HUES48 (cell line): Measurements from ENCODE around the gene SALL1.

Experiments
- H3K27ac ChIP-seq: one replicate; pipeline ENCODE4 v1.7.0; 2013; ENCODE audit warnings: low read depth, low read length, inconsistent platforms
- H3K27me3 ChIP-seq: 2 replicates; pipeline ENCODE4 v1.6.1; 2013; ENCODE audit warnings: mild to moderate bottlenecking, low read length; ENCODE audit not compliant: control insufficient read depth, insufficient read depth
- H3K36me3 ChIP-seq: 2 replicates; pipeline ENCODE4 v1.6.1; 2013; ENCODE audit warnings: low read length; ENCODE audit not compliant: control insufficient read depth, insufficient read depth
- H3K4me1 ChIP-seq: 2 replicates; pipeline ENCODE4 v1.6.1; 2013; ENCODE audit warnings: mild to moderate bottlenecking, low read length; ENCODE audit not compliant: control insufficient read depth, insufficient read depth
- H3K4me3 ChIP-seq: 2 replicates; pipeline ENCODE4 v1.5.1; 2013; ENCODE audit warnings: mild to moderate bottlenecking, low read depth, low read length
- H3K9ac ChIP-seq: 2 replicates; pipeline ENCODE4 v1.6.1; 2013; ENCODE audit warnings: mild to moderate bottlenecking, low read depth, low read length, moderate library complexity
- H3K9me3 ChIP-seq: 2 replicates; pipeline ENCODE4 v1.6.1; 2013; ENCODE audit warnings: low read length; ENCODE audit not compliant: control insufficient read depth, insufficient read depth

SALL1 gene

GRCh38 chr16:51167170-51167895, 16.3 kb upstream of the SALL1 start:
- peaks cover 7% of the 10 kb centered on the region; the same call in 1 of the 2 replicates for H3K4me1 ChIP-seq
- H3K4me3 ChIP-seq, result no peak overlapping the region
- H3K27me3 ChIP-seq, result no peaks in the 10 kb centered on the region
- H3K9me3 ChIP-seq, result peaks cover 5% of the 10 kb centered on the region; the same call in 1 of the 2 replicates
- no peak overlapping the region for H3K9ac ChIP-seq
- no peak overlapping the region for H3K27ac ChIP-seq
- no peaks in the 10 kb centered on the region for H3K36me3 ChIP-seq

- Histone ChIP-seq H3K9me3 (peaks cover 5% of the 10 kb centered on the region; the same call in 1 of the 2 replicates), H3K27me3 (no peaks in the 10 kb centered on the region), H3K9ac (no peak overlapping the region), H3K4me3 (no peak overlapping the region), H3K27ac (no peak overlapping the region), H3K36me3 (no peaks in the 10 kb centered on the region), H3K4me1 (peaks cover 7% of the 10 kb centered on the region; the same call in 1 of the 2 replicates)
Measured at GRCh38 chr16:51166541-51166940, 15.5 kb upstream of the SALL1 start.

GRCh38 chr16:51166091-51166490, 15.0 kb upstream of the SALL1 start:
- Histone ChIP-seq H3K9me3 (peaks cover 5% of the 10 kb centered on the region; the same call in 1 of the 2 replicates), H3K36me3 (no peaks in the 10 kb centered on the region), H3K9ac (no peak overlapping the region), H3K27me3 (no peaks in the 10 kb centered on the region), H3K4me1 (peaks cover 7% of the 10 kb centered on the region; the same call in 1 of the 2 replicates), H3K4me3 (no peak overlapping the region), H3K27ac (no peak overlapping the region)

- H3K9me3 ChIP-seq, result no peaks in the 10 kb centered on the region
- peaks cover 7% of the 10 kb centered on the region; the same call in 1 of the 2 replicates for H3K4me1 ChIP-seq
Measured at GRCh38 chr16:51165043-51165442, 14.0 kb upstream of the SALL1 start.

GRCh38 chr16:51164574-51164973, 13.5 kb upstream of the SALL1 start:
- Histone ChIP-seq H3K9me3 (no peaks in the 10 kb centered on the region), H3K36me3 (no peaks in the 10 kb centered on the region), H3K27me3 (no peaks in the 10 kb centered on the region), H3K9ac (no peak overlapping the region), H3K27ac (no peak overlapping the region), H3K4me3 (no peak overlapping the region), H3K4me1 (peaks cover 7% of the 10 kb centered on the region; the same call in 1 of the 2 replicates)

More at GRCh38 chr16:51165043-51165442, 14.0 kb upstream of the SALL1 start:
- no peak overlapping the region for H3K27ac ChIP-seq
- H3K4me3 ChIP-seq, result no peak overlapping the region
- no peaks in the 10 kb centered on the region for H3K36me3 ChIP-seq
- no peaks in the 10 kb centered on the region for H3K27me3 ChIP-seq
- H3K9ac ChIP-seq, result no peak overlapping the region

- H3K4me1 ChIP-seq, result peaks cover 7% of the 10 kb centered on the region; the same call in 1 of the 2 replicates
- H3K9me3 ChIP-seq, result no peaks in the 10 kb centered on the region
- no peaks in the 10 kb centered on the region for H3K36me3 ChIP-seq
- H3K27me3 ChIP-seq, result 0 out of 2 replicates have a peak, but pooled peaks cover under 1% of the 10 kb centered on the region
- H3K9ac ChIP-seq, result no peak overlapping the region
- no peak overlapping the region for H3K27ac ChIP-seq
- H3K4me3 ChIP-seq, result no peak overlapping the region
Measured at GRCh38 chr16:51163894-51164566, 13.0 kb upstream of the SALL1 start.

- Histone ChIP-seq H3K9me3 (no peaks in the 10 kb centered on the region), H3K4me1 (peaks cover 7% of the 10 kb centered on the region; the same call in 1 of the 2 replicates), H3K9ac (no peak overlapping the region)
Measured at GRCh38 chr16:51163366-51163765, 12.3 kb upstream of the SALL1 start.

GRCh38 chr16:51161440-51162195, 10.5 kb upstream of the SALL1 start:
- H3K27me3 ChIP-seq, result peaks cover 24% of the 10 kb centered on the region
- no peaks in the 10 kb centered on the region for H3K36me3 ChIP-seq
- no peak overlapping the region for H3K27ac ChIP-seq
- H3K9me3 ChIP-seq, result no peaks in the 10 kb centered on the region
- H3K9ac ChIP-seq, result no peak overlapping the region
- peaks cover 20% of the 10 kb centered on the region for H3K4me1 ChIP-seq
- no peak overlapping the region for H3K4me3 ChIP-seq

More at GRCh38 chr16:51163366-51163765, 12.3 kb upstream of the SALL1 start:
- Histone ChIP-seq H3K4me3 (no peak overlapping the region), H3K27me3 (peaks cover 7% of the 10 kb centered on the region), H3K27ac (no peak overlapping the region), H3K36me3 (no peaks in the 10 kb centered on the region)

GRCh38 chr16:51159865-51160264, 8.8 kb upstream of the SALL1 start:
- Histone ChIP-seq H3K4me1 (peaks cover 19% of the 10 kb centered on the region), H3K9me3 (no peaks in the 10 kb centered on the region), H3K27ac (no peak overlapping the region), H3K27me3 (peaks cover 35% of the 10 kb centered on the region), H3K36me3 (no peaks in the 10 kb centered on the region), H3K4me3 (no peak overlapping the region), H3K9ac (no peak overlapping the region)

- Histone ChIP-seq H3K9me3 (no peaks in the 10 kb centered on the region), H3K36me3 (no peaks in the 10 kb centered on the region), H3K27me3 (peaks cover 35% of the 10 kb centered on the region)
Measured at GRCh38 chr16:51159296-51159695, 8.2 kb upstream of the SALL1 start.

More at GRCh38 chr16:51159296-51159695, 8.2 kb upstream of the SALL1 start:
- Histone ChIP-seq H3K4me1 (peaks cover 19% of the 10 kb centered on the region), H3K9ac (no peak overlapping the region), H3K27ac (no peak overlapping the region), H3K4me3 (no peak overlapping the region)
